H1 (cell line): ENCODE results near the gene FMNL1. TPM values are rescaled to one million over a fixed set of nuclear protein-coding genes. Genes with fewer than 3 reads are reported as not detected.

Experiments used
- CTCF ChIA-PET: fragments of 300-600 bp; sonication (Branson Sonifier 250); formaldehyde crosslinking; loops from one replicate; lab custom pipeline; 2021; ENCODE audit not compliant: partially characterized antibody; lab: Charles Lee
- POLR2A ChIA-PET: fragments of 300-600 bp; sonication (Branson Sonifier 250); formaldehyde crosslinking; loops from one replicate; lab custom pipeline; 2021; ENCODE audit warnings: inconsistent platforms; ENCODE audit not compliant: partially characterized antibody; lab: Charles Lee
- DNase-seq, 2 experiments: peaks; one replicate each; pipeline versions ENCODE4 v3.0.0 to v3.0.0-alpha.2; 2010 to 2022; ENCODE audit warnings: low spot score in 2 of 2, low read depth in 1 of 2, mixed read lengths in 1 of 2
- FAIRE-seq: peaks from 2 replicates; lab custom pipeline; 2011; peaks lifted over from hg19 to GRCh38; lab: Jason Lieb, UNC
- H2AFZ ChIP-seq: 2 replicates; pipeline ENCODE4 v1.8.1; 2012; ENCODE audit warnings: low read length, inconsistent platforms
- H2AK5ac ChIP-seq: 2 replicates; pipeline ENCODE4 v1.6.1; 2013; ENCODE audit warnings: low read depth, low read length
- H2BK120ac ChIP-seq: replicated peaks from 2 replicates; pipeline ENCODE3; 2013; ENCODE audit warnings: low read depth, low read length, inconsistent platforms
- H2BK12ac ChIP-seq: 2 replicates; pipeline ENCODE4 v1.6.1; 2013; ENCODE audit warnings: low read depth, low read length
- H2BK15ac ChIP-seq: 2 replicates; pipeline ENCODE4 v1.6.1; 2013; ENCODE audit warnings: low read length
- H2BK20ac ChIP-seq: 2 replicates; pipeline ENCODE4 v1.6.1; 2013; ENCODE audit warnings: low read length
- H2BK5ac ChIP-seq: 2 replicates; pipeline ENCODE4 v1.6.1; 2013; ENCODE audit warnings: low read depth, low read length
- H3K14ac ChIP-seq: 2 replicates; pipeline ENCODE4 v1.6.1; 2013; ENCODE audit warnings: inconsistent platforms; ENCODE audit not compliant: insufficient read length
- H3K18ac ChIP-seq: 2 replicates; pipeline ENCODE4 v1.6.1; 2013; ENCODE audit warnings: low read length; ENCODE audit errors: extremely low read depth
- H3K23ac ChIP-seq: 2 replicates; pipeline ENCODE4 v1.6.1; 2013; ENCODE audit warnings: inconsistent platforms; ENCODE audit not compliant: insufficient read length
- H3K23me2 ChIP-seq: 2 replicates; pipeline ENCODE4 v1.6.1; 2013; ENCODE audit warnings: low read depth, low read length
- H3K27ac ChIP-seq: 2 replicates; pipeline ENCODE4 v1.6.1; 2011; ENCODE audit warnings: low read depth, low read length, inconsistent platforms
- H3K27me3 ChIP-seq, 4 experiments: replicated peaks in 1 of 4; 1 replicate in 1 of 4; 2 replicates in 3 of 4; pipeline versions ENCODE4 v1.6.1 to v1.8.1; 2011 to 2013; ENCODE audit warnings: low read length in 3 of 4, mild to moderate bottlenecking in 3 of 4, inconsistent platforms in 2 of 4, mixed read lengths in 2 of 4, moderate library complexity in 1 of 4; ENCODE audit not compliant: control insufficient read depth in 3 of 4, insufficient read depth in 3 of 4; ENCODE audit errors: extremely low read depth in 1 of 4
- H3K36me3 ChIP-seq, 4 experiments: 2 replicates each; pipeline versions ENCODE4 v1.6.1 to v1.8.1; 2011 to 2013; ENCODE audit warnings: mild to moderate bottlenecking in 4 of 4, low read length in 3 of 4, moderate library complexity in 2 of 4, control low read depth in 1 of 4, inconsistent platforms in 1 of 4; ENCODE audit not compliant: insufficient read depth in 4 of 4, control insufficient read depth in 2 of 4
- H3K4ac ChIP-seq: replicated peaks from 2 replicates; pipeline ENCODE3; 2013; ENCODE audit warnings: low read length, low read depth, mixed read lengths, inconsistent platforms; ENCODE audit not compliant: insufficient read length
- H3K4me1 ChIP-seq, 4 experiments: replicated peaks in 1 of 4; 1 replicate in 1 of 4; 2 replicates in 3 of 4; pipeline versions ENCODE4 v1.6.1 to v1.8.1; 2011 to 2013; ENCODE audit warnings: low read length in 3 of 4, inconsistent platforms in 2 of 4, mixed read lengths in 1 of 4; ENCODE audit not compliant: insufficient read depth in 4 of 4, control insufficient read depth in 3 of 4
- H3K4me2 ChIP-seq, 2 experiments: 2 replicates each; pipeline versions ENCODE4 v1.6.1 to v1.8.1; 2011 to 2013; ENCODE audit warnings: low read depth in 2 of 2, low read length in 2 of 2, control low read depth in 1 of 2, inconsistent platforms in 1 of 2, mild to moderate bottlenecking in 1 of 2; ENCODE audit not compliant: insufficient read depth in 1 of 2
- H3K4me3 ChIP-seq, 4 experiments: fragments of 200-600, 300-600 bp in 1 of 4; sonication (generic), shearing (Covaris generic), sonication (Bioruptor Twin) in 1 of 4; 2 replicates each; pipeline versions ENCODE4 v1.5.1 to v1.8.1; 2011 to 2016; ENCODE audit warnings: low read length in 4 of 4, low read depth in 3 of 4, control low read depth in 2 of 4, inconsistent platforms in 2 of 4, mild to moderate bottlenecking in 2 of 4, mixed read lengths in 1 of 4, moderate library complexity in 1 of 4; ENCODE audit not compliant: insufficient read depth in 2 of 4; ENCODE audit errors: extremely low read depth in 1 of 4
- H3K56ac ChIP-seq: replicated peaks from 2 replicates; pipeline ENCODE3; 2013; ENCODE audit warnings: low read depth, mild to moderate bottlenecking, mixed read lengths, low read length, inconsistent platforms; ENCODE audit not compliant: insufficient read length
- H3K79me1 ChIP-seq: 2 replicates; pipeline ENCODE4 v1.6.1; 2013; ENCODE audit warnings: low read depth, low read length, control low read depth
- H3K79me2 ChIP-seq, 2 experiments: 2 replicates each; pipeline versions ENCODE4 v1.6.1 to v1.8.1; 2012 to 2013; ENCODE audit warnings: low read length in 2 of 2, mild to moderate bottlenecking in 2 of 2, inconsistent platforms in 1 of 2; ENCODE audit not compliant: insufficient read depth in 2 of 2, control insufficient read depth in 1 of 2
- H3K9ac ChIP-seq, 4 experiments: replicated peaks in 1 of 4; 1 replicate in 1 of 4; 2 replicates in 3 of 4; pipeline versions ENCODE4 v1.6.1 to v1.8.1; 2011 to 2013; ENCODE audit warnings: low read depth in 3 of 4, low read length in 3 of 4, control low read depth in 2 of 4, mild to moderate bottlenecking in 2 of 4, moderate library complexity in 2 of 4, inconsistent platforms in 1 of 4; ENCODE audit errors: extremely low read depth in 1 of 4
- H3K9me3 ChIP-seq, 2 experiments: 2 replicates each; pipeline versions ENCODE4 v1.6.1 to v1.8.1; 2012 to 2013; ENCODE audit warnings: mild to moderate bottlenecking in 2 of 2, moderate library complexity in 2 of 2, control low read depth in 1 of 2, inconsistent platforms in 1 of 2, low read depth in 1 of 2, low read length in 1 of 2, mixed read lengths in 1 of 2; ENCODE audit not compliant: insufficient read depth in 2 of 2
- H4K20me1 ChIP-seq, 2 experiments: replicated peaks in 1 of 2; 2 replicates each; pipeline versions ENCODE3 to v1.8.1; 2011 to 2013; ENCODE audit warnings: inconsistent platforms in 2 of 2, low read length in 2 of 2, mild to moderate bottlenecking in 1 of 2; ENCODE audit not compliant: insufficient read depth in 2 of 2, control insufficient read depth in 1 of 2
- H4K5ac ChIP-seq: 2 replicates; pipeline ENCODE4 v1.6.1; 2013; ENCODE audit warnings: low read length, low read depth, mixed read lengths, inconsistent platforms; ENCODE audit not compliant: insufficient read length
- H4K8ac ChIP-seq: 2 replicates; pipeline ENCODE4 v1.8.0; 2013; ENCODE audit warnings: mild to moderate bottlenecking, moderate library complexity, low read length, inconsistent platforms; ENCODE audit not compliant: insufficient read depth; ENCODE audit errors: extremely low read depth
- H4K91ac ChIP-seq: replicated peaks from 2 replicates; pipeline ENCODE3; 2013; ENCODE audit warnings: low read length, mixed read lengths, inconsistent platforms; ENCODE audit not compliant: insufficient read length
- BACH1 ChIP-seq: IDR thresholded peaks from 2 replicates; pipeline ENCODE4 v1.6.1; 2012; ENCODE audit warnings: low read length, improper control_type of control experiment
- BRCA1 ChIP-seq: IDR thresholded peaks from 2 replicates; pipeline ENCODE4 v1.6.1; 2012; ENCODE audit warnings: low read depth, low read length, improper control_type of control experiment
- NRF1 ChIP-seq: IDR thresholded peaks from 2 replicates; pipeline ENCODE4 v1.6.1; 2011; ENCODE audit warnings: mild to moderate bottlenecking, low read depth, low read length, improper control_type of control experiment
- PHF8 ChIP-seq: fragments of 200-600 bp; sonication (generic); conservative IDR thresholded peaks from 2 replicates; pipeline ENCODE4 v1.7.1; 2012; ENCODE audit warnings: low read depth, mild to moderate bottlenecking, inconsistent platforms, low read length, moderate library complexity
- TAF7 ChIP-seq: optimal IDR thresholded peaks from 2 replicates; pipeline ENCODE3; 2011; ENCODE audit warnings: low read depth, mild to moderate bottlenecking, inconsistent platforms, low read length, moderate library complexity, borderline replicate concordance
- WGBS, 2 experiments: shearing (Covaris generic) in 1 of 2; methylation state at CpG; one replicate each; pipeline versions ENCODE4 v1.1.6 to v1.1.7; 2013 to 2015; ENCODE audit warnings: low lambda C conversion rate in 2 of 2, mixed read lengths in 2 of 2, inconsistent platforms in 1 of 2, low coverage in 1 of 2, missing lambda C conversion rate in 1 of 2; ENCODE audit not compliant: insufficient replicate concordance in 2 of 2, insufficient coverage in 1 of 2, insufficient read length in 1 of 2; ENCODE audit errors: extremely low coverage in 1 of 2, missing lambda C conversion rate in 1 of 2; 5-methylcytosine and 5-hydroxymethylcytosine counted together
- polyA plus RNA-seq, 7 experiments: library from polyadenylated mRNA; depleted of rRNA in 3 of 7; stranded (reverse) in 5 of 7; unstranded in 2 of 7; fragments of >200 nt in 5 of 7; fragments of 200-250 nt in 2 of 7; gene quantifications; 1 replicate in 5 of 7; 2 replicates in 1 of 7; 4 replicates in 1 of 7; pipeline versions ENCODE4 v1.2.1 to v1.2.3, GENCODE V29; 2011 to 2013; ENCODE audit warnings: missing spikeins in 2 of 7, mixed read lengths in 2 of 7
- total RNA-seq: library from RNA; stranded (reverse); fragmentation: NEBNext Ultra II Directional; extraction: Animal tissue kit (Norgen Biotek cat#: 25700); gene quantifications from 2 replicates; pipeline ENCODE4 v1.2.1, GENCODE V29; 2021

Gene FMNL1
- total and polyA plus RNA-seq, 2 of the 8 experiments (the other 6 are each of a cell fraction or from before 2014, with no cell fraction given) = 2.5 to 8.6 TPM

- Histone ChIP-seq H2BK5ac (no peak overlapping the region), H3K23ac (no peak overlapping the region), H3K27ac (no peak overlapping the region), H3K27me3 (peaks cover 15 to 45% (median 36%) of the 10 kb centered on the region in 4 experiments), H3K4me1 (peaks cover 0 to 16% (median 8%) of the 10 kb centered on the region in 4 experiments; a peak in 5 of 7 replicates), H3K4me2 (peak overlapping the region; percentile 54 to 98), H2BK12ac (no peak overlapping the region), H3K9ac (no peak overlapping the region), H2AK5ac (no peak overlapping the region), H3K23me2 (peaks cover 7% of the 10 kb centered on the region; the same call in 1 of the 2 replicates), H3K4me3 (peak overlapping the region; percentile 37 to 85 (median 60)), H3K18ac (no peak overlapping the region), H3K4ac (no peak overlapping the region), H3K36me3 (no peaks in the 10 kb centered on the region), H3K79me2 (no peaks in the 10 kb centered on the region), H3K79me1 (no peaks in the 10 kb centered on the region), H3K9me3 (no peaks in the 10 kb centered on the region), H2AFZ (no peak overlapping the region), H4K8ac (no peak overlapping the region; the same call in 1 of the 2 replicates), H3K56ac (no peak overlapping the region), H4K5ac (no peak overlapping the region), H4K91ac (no peak overlapping the region), H3K14ac (no peak overlapping the region), H2BK120ac (no peak overlapping the region), H4K20me1 (no peaks in the 10 kb centered on the region), H2BK15ac (no peak overlapping the region), H2BK20ac (no peak overlapping the region)
- ChIA-PET POLR2A (interaction anchor here (0.9 to 6.5 kb wide), 8 partner anchors 12 to 73 kb away, joined by 3 to 54 read pairs (median 4); partner anchors contain the start of gene HEXIM1), CTCF (interaction anchor here (0.9 to 9.3 kb wide), 8 partner anchors 11 to 168 kb away, joined by 3 to 282 read pairs (median 4); partner anchors contain the start of gene ACBD4)
- no peak for TF ChIP-seq NRF1
- no peak for TF ChIP-seq BACH1
- no peak for TF ChIP-seq TAF7
- TF ChIP-seq BRCA1 = no peak
- 0 out of 2 replicates have a peak, but pooled peaks have one; percentile 5 for TF ChIP-seq PHF8
- DNase-seq = no peak
- FAIRE-seq = no peak
- WGBS, 2 experiments = 5% methylated on average over 4 of the region's 38 CpGs; no CpG with 5 or more reads in 1 of the 2 experiments
Observed at GRCh38 chr17:45222014-45222288, 266 bp downstream of the FMNL1 start.
